ENCODE results near the gene NUSAP1.

DNA sequence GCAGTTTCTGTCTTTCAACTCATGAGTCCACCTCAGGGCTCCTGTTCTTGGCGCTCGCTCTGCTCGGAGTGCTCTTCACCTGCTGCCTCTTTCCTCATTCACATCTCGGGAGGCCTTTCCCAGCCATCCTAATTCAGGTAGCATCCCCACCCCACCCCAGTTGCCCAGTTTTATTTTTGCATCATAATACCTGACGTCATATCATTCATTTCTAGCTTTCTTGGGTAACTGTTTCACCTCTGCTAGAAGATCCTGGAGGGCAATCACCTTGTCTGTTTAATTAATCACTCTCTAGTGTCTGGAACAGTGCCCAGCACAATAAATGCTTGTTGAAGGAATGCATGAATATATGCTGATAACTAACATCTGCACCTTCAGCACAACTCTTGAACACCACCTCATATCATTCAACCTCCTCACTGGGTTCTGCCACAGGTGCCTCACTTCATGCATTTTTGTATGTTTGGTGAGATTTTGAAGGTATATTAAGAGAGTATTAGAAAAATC lies 7.6 kb downstream of the NUSAP1 start:
- TF ChIP-seq, protein P1, sequence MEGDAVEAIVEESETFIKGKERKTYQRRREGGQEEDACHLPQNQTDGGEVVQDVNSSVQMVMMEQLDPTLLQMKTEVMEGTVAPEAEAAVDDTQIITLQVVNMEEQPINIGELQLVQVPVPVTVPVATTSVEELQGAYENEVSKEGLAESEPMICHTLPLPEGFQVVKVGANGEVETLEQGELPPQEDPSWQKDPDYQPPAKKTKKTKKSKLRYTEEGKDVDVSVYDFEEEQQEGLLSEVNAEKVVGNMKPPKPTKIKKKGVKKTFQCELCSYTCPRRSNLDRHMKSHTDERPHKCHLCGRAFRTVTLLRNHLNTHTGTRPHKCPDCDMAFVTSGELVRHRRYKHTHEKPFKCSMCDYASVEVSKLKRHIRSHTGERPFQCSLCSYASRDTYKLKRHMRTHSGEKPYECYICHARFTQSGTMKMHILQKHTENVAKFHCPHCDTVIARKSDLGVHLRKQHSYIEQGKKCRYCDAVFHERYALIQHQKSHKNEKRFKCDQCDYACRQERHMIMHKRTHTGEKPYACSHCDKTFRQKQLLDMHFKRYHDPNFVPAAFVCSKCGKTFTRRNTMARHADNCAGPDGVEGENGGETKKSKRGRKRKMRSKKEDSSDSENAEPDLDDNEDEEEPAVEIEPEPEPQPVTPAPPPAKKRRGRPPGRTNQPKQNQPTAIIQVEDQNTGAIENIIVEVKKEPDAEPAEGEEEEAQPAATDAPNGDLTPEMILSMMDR (conservative IDR thresholded peaks at IDR 0.05; ENCODE audit: low read depth, low read length) = no peak
- TF ChIP-seq EZH2 (IDR thresholded peaks at IDR 0.05; ENCODE audit: low read length, unreplicated experiment) = no peak

Measured in PC-3 (cell line).